Ascending aorta (tissue), 2 donors: ENCODE data around the gene CUL1. TPM values are rescaled to one million over a fixed set of nuclear protein-coding genes. Genes with fewer than 3 reads are reported as not detected.

ENCODE experiments used
- DNase-seq, 2 donors: peaks; one replicate each; pipeline ENCODE4 v3.0.0-alpha.2; 2019; ENCODE audit warnings: low spot score in 2 of 2
- H3K27ac ChIP-seq, 2 donors: fragments of 200-600 bp; sonication (generic); one replicate each; pipeline ENCODE4 v1.5.1; 2016 to 2017; ENCODE audit warnings: mild to moderate bottlenecking in 1 of 2
- H3K27me3 ChIP-seq: fragments of 200-600 bp; sonication (generic); one replicate; pipeline ENCODE4 v1.5.1; 2017
- H3K36me3 ChIP-seq, 2 donors: fragments of 200-600 bp; sonication (generic); one replicate each; pipeline ENCODE4 v1.5.1; 2016
- H3K4me1 ChIP-seq, 2 donors: fragments of 200-600 bp; sonication (generic); one replicate each; pipeline ENCODE4 v1.5.1; 2016 to 2017; ENCODE audit warnings: mild to moderate bottlenecking in 1 of 2
- H3K4me3 ChIP-seq, 2 donors: fragments of 200-600 bp; sonication (generic); one replicate each; pipeline ENCODE4 v1.5.1; 2016 to 2017; ENCODE audit warnings: mild to moderate bottlenecking in 1 of 2
- H3K9me3 ChIP-seq, 2 donors: fragments of 200-600 bp; sonication (generic); one replicate each; pipeline ENCODE4 v1.5.1; 2016
- CTCF ChIP-seq, 3 experiments: fragments of 200-600 bp in 2 of 3; fragments of 450-650 bp in 1 of 3; sonication (generic) in 2 of 3; IDR thresholded peaks; one replicate each; pipeline ENCODE4 v1.5.1; 2016 to 2019; ENCODE audit warnings: antibody characterized with exemption in 3 of 3, mild to moderate bottlenecking in 1 of 3, moderate library complexity in 1 of 3
- intact Hi-C: fragments of 100-400 bp; cut with DNase I; formaldehyde crosslinking; loops from one replicate; pipeline ENCODE4 v1.15.1; 2023
- total RNA-seq: library from RNA; depleted of rRNA; stranded (reverse); fragments of >200 nt; gene quantifications from one replicate; pipeline ENCODE4 v1.1.0, GENCODE V29; 2016

CUL1 gene
- total RNA-seq, 1 donor from 2014 or later = 16.3 TPM

GRCh38 chr7:148847815-148848734 lies 149.4 kb downstream of the CUL1 start:
- H3K9me3 ChIP-seq = no peaks in the 10 kb centered on the region
- no peak overlapping the region for H3K4me3 ChIP-seq
- no peaks in the 10 kb centered on the region for H3K4me1 ChIP-seq
- no peaks in the 10 kb centered on the region for H3K36me3 ChIP-seq
- DNase-seq = no peak
- TF ChIP-seq CTCF (IDR thresholded peaks at IDR 0.05) = no peak
- H3K27ac ChIP-seq = no peak overlapping the region
- intact Hi-C loops = loop anchor here (10.0 kb wide), 1 partner anchor 573 kb away; no protein-coding TSS in a partner anchor
- H3K27me3 ChIP-seq = no peaks in the 10 kb centered on the region

- intact Hi-C loops = loop anchor here (10.0 kb wide), 1 partner anchor 575 kb away; no protein-coding TSS in a partner anchor
- no peaks in the 10 kb centered on the region for H3K4me1 ChIP-seq
- no peaks in the 10 kb centered on the region for H3K36me3 ChIP-seq
- TF ChIP-seq CTCF (IDR thresholded peaks at IDR 0.05) = no peak
- no peak for DNase-seq
- no peak overlapping the region for H3K27ac ChIP-seq
- H3K9me3 ChIP-seq = no peaks in the 10 kb centered on the region
- H3K4me3 ChIP-seq = no peak overlapping the region
- H3K27me3 ChIP-seq = no peaks in the 10 kb centered on the region
Measured at GRCh38 chr7:148849393-148850098, 150.8 kb downstream of the CUL1 start.

GRCh38 chr7:148850564-148850963 lies 151.9 kb downstream of the CUL1 start:
- H3K4me1 ChIP-seq = no peaks in the 10 kb centered on the region
- DNase-seq = no peak
- no peaks in the 10 kb centered on the region for H3K36me3 ChIP-seq
- no peak for TF ChIP-seq CTCF (IDR thresholded peaks at IDR 0.05)
- no peak overlapping the region for H3K27ac ChIP-seq
- no peaks in the 10 kb centered on the region for H3K9me3 ChIP-seq
- H3K4me3 ChIP-seq = no peak overlapping the region
- intact Hi-C loops = no loop called here
- H3K27me3 ChIP-seq = no peaks in the 10 kb centered on the region

Other genes starting within 250 kb of the CUL1 start
- gene C7orf33, start 108.1 kb upstream of the CUL1 start, total RNA-seq = not detected
- gene EZH2, start 185.4 kb downstream of the CUL1 start, total RNA-seq = not detected